ENCODE measurements around the gene LAMC3.
"Not testable (repeated sequence)": the region's sequence is repeated elsewhere in the genome, so short reads cannot be mapped to it uniquely, and the experiment has no call there.

Gene LAMC3

GRCh38 chr9:131098391-131099101, 89.6 kb downstream of the LAMC3 start:
- H3K36me3 ChIP-seq (ENCODE audit: control insufficient read depth, insufficient read depth, low read length) = no peaks in the 10 kb centered on the region
- H3K27me3 ChIP-seq (replicated peaks; ENCODE audit: control insufficient read depth, insufficient read depth, low read length) = no peaks in the 10 kb centered on the region; the same call in none of the 2 replicates
- H3K4me3 ChIP-seq (replicated peaks; ENCODE audit: low read depth, low read length) = no peak overlapping the region
- TF ChIP-seq, protein P1, sequence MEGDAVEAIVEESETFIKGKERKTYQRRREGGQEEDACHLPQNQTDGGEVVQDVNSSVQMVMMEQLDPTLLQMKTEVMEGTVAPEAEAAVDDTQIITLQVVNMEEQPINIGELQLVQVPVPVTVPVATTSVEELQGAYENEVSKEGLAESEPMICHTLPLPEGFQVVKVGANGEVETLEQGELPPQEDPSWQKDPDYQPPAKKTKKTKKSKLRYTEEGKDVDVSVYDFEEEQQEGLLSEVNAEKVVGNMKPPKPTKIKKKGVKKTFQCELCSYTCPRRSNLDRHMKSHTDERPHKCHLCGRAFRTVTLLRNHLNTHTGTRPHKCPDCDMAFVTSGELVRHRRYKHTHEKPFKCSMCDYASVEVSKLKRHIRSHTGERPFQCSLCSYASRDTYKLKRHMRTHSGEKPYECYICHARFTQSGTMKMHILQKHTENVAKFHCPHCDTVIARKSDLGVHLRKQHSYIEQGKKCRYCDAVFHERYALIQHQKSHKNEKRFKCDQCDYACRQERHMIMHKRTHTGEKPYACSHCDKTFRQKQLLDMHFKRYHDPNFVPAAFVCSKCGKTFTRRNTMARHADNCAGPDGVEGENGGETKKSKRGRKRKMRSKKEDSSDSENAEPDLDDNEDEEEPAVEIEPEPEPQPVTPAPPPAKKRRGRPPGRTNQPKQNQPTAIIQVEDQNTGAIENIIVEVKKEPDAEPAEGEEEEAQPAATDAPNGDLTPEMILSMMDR (IDR thresholded peaks at IDR 0.05; ENCODE audit: insufficient read depth, low read length, poor library complexity, severe bottlenecking) = no peak
- no peak for DNase-seq (ENCODE audit: extremely low read depth, insufficient read length)

DNA sequence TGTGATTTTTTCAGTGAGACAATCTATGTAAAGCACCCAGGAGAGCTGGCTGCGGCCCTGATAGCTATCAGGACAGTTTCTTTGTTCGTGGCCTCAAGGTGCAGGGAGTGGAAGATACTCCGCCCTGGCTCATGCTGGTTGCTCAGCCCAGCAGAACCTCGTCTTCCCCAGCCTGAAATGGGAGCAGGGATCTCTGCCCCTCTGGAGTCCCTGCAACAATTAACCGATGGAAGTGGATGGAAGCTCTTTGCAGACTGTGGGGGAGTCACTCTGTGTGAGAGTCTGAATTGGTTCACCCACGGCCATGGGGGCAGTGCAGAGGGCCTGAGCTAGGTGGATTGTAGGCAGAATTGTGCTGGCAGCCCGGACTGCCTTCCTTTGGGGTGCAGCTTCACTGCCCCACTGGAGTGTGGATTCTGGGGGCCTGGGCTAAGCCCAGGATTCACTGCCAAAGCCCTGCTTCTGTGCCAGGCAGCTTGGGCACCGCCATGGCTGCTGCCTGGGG, 90.2 kb downstream of the LAMC3 start:
- TF ChIP-seq, protein P1 (IDR thresholded peaks at IDR 0.05; ENCODE audit: insufficient read depth, low read length, poor library complexity, severe bottlenecking) = no peak
- no peak for DNase-seq (ENCODE audit: extremely low read depth, insufficient read length)
- Histone ChIP-seq H3K27me3 (replicated peaks; ENCODE audit: control insufficient read depth, insufficient read depth, low read length) (no peaks in the 10 kb centered on the region; the same call in none of the 2 replicates), H3K36me3 (ENCODE audit: control insufficient read depth, insufficient read depth, low read length) (no peaks in the 10 kb centered on the region), H3K4me3 (replicated peaks; ENCODE audit: low read depth, low read length) (no peak overlapping the region)

DNA sequence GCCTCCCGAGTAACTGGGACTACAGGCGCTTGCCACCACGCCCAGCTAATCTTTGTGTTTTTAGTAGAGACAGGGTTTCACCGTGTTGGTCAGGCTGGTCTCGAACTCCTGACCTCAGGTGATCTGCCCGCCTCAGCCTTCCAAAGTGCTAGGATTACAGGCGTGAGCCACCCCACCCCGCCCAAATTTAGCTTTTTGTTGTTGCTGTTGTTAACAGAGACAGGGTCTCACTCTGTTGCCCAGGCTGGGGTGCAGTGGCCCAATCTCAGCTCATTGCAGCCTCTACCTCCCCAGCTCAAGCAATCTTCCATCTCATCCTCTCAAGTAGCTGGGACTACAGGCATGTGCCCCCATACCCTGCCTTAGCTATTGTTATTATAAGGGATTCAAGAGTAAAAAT, 90.9 kb downstream of the LAMC3 start:
- not testable (repeated sequence) for H3K27me3 ChIP-seq (replicated peaks; ENCODE audit: control insufficient read depth, insufficient read depth, low read length); DNase-seq (ENCODE audit: extremely low read depth, insufficient read length); H3K4me3 ChIP-seq (replicated peaks; ENCODE audit: low read depth, low read length); H3K36me3 ChIP-seq (ENCODE audit: control insufficient read depth, insufficient read depth, low read length)

DNA sequence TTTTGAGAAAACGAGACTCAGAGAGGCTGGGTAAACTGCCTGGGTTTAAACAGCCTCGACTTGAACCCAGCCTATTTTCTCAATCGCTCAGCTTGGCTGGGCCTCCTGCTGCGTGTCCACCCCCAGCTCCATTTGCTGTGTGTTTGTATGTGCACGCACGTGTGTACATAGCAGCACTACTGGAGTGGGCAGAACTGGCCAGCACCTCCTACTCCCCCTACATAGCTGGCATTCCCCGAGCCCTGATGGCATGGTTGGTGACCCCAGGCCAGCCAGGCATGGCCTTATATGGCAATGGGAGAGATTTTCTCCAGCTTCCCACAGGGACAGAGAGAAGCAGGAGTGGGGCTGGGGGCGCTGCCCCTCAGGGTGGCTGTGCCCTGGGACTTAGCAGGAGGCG, 91.5 kb downstream of the LAMC3 start:
- Histone ChIP-seq H3K4me3 (replicated peaks; ENCODE audit: low read depth, low read length) (no peak overlapping the region), H3K27me3 (replicated peaks; ENCODE audit: control insufficient read depth, insufficient read depth, low read length) (no peaks in the 10 kb centered on the region; the same call in none of the 2 replicates), H3K36me3 (ENCODE audit: control insufficient read depth, insufficient read depth, low read length) (no peaks in the 10 kb centered on the region)

GRCh38 chr9:131101207-131101964, 92.4 kb downstream of the LAMC3 start:
- TF ChIP-seq, protein P1 (IDR thresholded peaks at IDR 0.05; ENCODE audit: insufficient read depth, low read length, poor library complexity, severe bottlenecking) = no peak
- no peak for DNase-seq (ENCODE audit: extremely low read depth, insufficient read length)
- no peaks in the 10 kb centered on the region for H3K36me3 ChIP-seq (ENCODE audit: control insufficient read depth, insufficient read depth, low read length)
- no peak overlapping the region for H3K4me3 ChIP-seq (replicated peaks; ENCODE audit: low read depth, low read length)
- no peaks in the 10 kb centered on the region; the same call in none of the 2 replicates for H3K27me3 ChIP-seq (replicated peaks; ENCODE audit: control insufficient read depth, insufficient read depth, low read length)

More for the DNA sequence above, 91.5 kb downstream of the LAMC3 start:
- no peak for DNase-seq (ENCODE audit: extremely low read depth, insufficient read length)
- TF ChIP-seq, protein P1 (IDR thresholded peaks at IDR 0.05; ENCODE audit: insufficient read depth, low read length, poor library complexity, severe bottlenecking) = no peak

DNA sequence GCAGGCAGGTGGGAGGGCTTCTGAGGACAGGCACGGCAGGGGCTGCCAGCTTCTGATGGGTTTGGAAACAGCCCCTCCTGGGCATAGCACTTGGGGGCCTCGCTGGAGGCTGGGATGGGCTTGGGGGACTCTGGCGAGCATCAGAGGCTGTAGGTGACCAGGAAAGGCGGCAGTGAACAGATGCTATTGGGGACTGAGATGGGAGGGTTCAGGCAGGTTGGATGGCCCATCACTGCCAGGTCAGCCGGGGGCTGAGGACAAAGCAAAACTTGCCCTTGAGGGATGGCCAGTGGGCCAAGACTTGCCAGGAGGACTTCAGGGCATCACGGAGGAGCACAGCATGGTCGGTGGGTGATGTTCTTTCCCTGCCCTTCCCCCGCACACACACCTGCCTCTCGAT, 94.0 kb downstream of the LAMC3 start:
- no peak for DNase-seq (ENCODE audit: extremely low read depth, insufficient read length)
- H3K36me3 ChIP-seq (ENCODE audit: control insufficient read depth, insufficient read depth, low read length) = no peaks in the 10 kb centered on the region
- peaks cover 1% of the 10 kb centered on the region; the same call in 1 of the 2 replicates for H3K27me3 ChIP-seq (replicated peaks; ENCODE audit: control insufficient read depth, insufficient read depth, low read length)
- no peak overlapping the region for H3K4me3 ChIP-seq (replicated peaks; ENCODE audit: low read depth, low read length)
- TF ChIP-seq, protein P1 (IDR thresholded peaks at IDR 0.05; ENCODE audit: insufficient read depth, low read length, poor library complexity, severe bottlenecking) = no peak

Measured in GM06990 (cell line).